C4-2B (cell line): ENCODE data around the gene BTC.
A peak's percentile ranks its signal among the peaks of the same experiment; 100 is the strongest.

ENCODE experiments used
- ZFX ChIP-seq: fragments of 450-650 bp; IDR thresholded peaks from 2 replicates; pipeline ENCODE4 v1.6.1; 2017
- TF ChIP-seq, protein P1 (sequence below): fragments of 450-650 bp; conservative IDR thresholded peaks from 2 replicates; pipeline ENCODE4 v1.5.1; 2017; ENCODE audit warnings: mild to moderate bottlenecking

- TF ChIP-seq, protein P1, sequence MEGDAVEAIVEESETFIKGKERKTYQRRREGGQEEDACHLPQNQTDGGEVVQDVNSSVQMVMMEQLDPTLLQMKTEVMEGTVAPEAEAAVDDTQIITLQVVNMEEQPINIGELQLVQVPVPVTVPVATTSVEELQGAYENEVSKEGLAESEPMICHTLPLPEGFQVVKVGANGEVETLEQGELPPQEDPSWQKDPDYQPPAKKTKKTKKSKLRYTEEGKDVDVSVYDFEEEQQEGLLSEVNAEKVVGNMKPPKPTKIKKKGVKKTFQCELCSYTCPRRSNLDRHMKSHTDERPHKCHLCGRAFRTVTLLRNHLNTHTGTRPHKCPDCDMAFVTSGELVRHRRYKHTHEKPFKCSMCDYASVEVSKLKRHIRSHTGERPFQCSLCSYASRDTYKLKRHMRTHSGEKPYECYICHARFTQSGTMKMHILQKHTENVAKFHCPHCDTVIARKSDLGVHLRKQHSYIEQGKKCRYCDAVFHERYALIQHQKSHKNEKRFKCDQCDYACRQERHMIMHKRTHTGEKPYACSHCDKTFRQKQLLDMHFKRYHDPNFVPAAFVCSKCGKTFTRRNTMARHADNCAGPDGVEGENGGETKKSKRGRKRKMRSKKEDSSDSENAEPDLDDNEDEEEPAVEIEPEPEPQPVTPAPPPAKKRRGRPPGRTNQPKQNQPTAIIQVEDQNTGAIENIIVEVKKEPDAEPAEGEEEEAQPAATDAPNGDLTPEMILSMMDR: peak; percentile 25
- TF ChIP-seq ZFX: no peak
Measured at GRCh38 chr4:74768857-74769525, 25.3 kb downstream of the BTC start.
